IPS-15b (cell line): Measurements from ENCODE around the gene PHF20.
"Not testable (repeated sequence)": the region's sequence is repeated elsewhere in the genome, so short reads cannot be mapped to it uniquely, and the experiment has no call there.

Source experiments
- H3K27me3 ChIP-seq: one replicate; pipeline ENCODE4 v1.6.1; 2013; ENCODE audit warnings: low read length; ENCODE audit not compliant: control insufficient read depth, insufficient read depth
- H3K36me3 ChIP-seq: one replicate; pipeline ENCODE4 v1.6.1; 2013; ENCODE audit warnings: low read length; ENCODE audit not compliant: control insufficient read depth, insufficient read depth
- H3K4me1 ChIP-seq: one replicate; pipeline ENCODE4 v1.6.1; 2013; ENCODE audit warnings: mild to moderate bottlenecking, low read length; ENCODE audit not compliant: control insufficient read depth, insufficient read depth
- H3K4me3 ChIP-seq: one replicate; pipeline ENCODE4 v1.5.1; 2013; ENCODE audit warnings: low read depth, low read length
- H3K9ac ChIP-seq: one replicate; pipeline ENCODE4 v1.6.1; 2013; ENCODE audit warnings: low read depth, mild to moderate bottlenecking, low read length
- H3K9me3 ChIP-seq: one replicate; pipeline ENCODE4 v1.6.1; 2013; ENCODE audit warnings: mild to moderate bottlenecking, low read length; ENCODE audit not compliant: control insufficient read depth, insufficient read depth

Gene PHF20

GRCh38 chr20:35917077-35917476 is 145.3 kb downstream of the PHF20 start:
- Histone ChIP-seq H3K27me3 (no peaks in the 10 kb centered on the region), H3K4me3 (no peak overlapping the region), H3K36me3 (peaks cover 24% of the 10 kb centered on the region), H3K9ac (no peak overlapping the region), H3K9me3 (no peaks in the 10 kb centered on the region), H3K4me1 (no peaks in the 10 kb centered on the region)

- no peak overlapping the region for H3K9ac ChIP-seq
- H3K27me3 ChIP-seq, result no peaks in the 10 kb centered on the region
- H3K9me3 ChIP-seq, result no peaks in the 10 kb centered on the region
- H3K4me1 ChIP-seq, result no peaks in the 10 kb centered on the region
- H3K4me3 ChIP-seq, result no peak overlapping the region
- peaks cover 24% of the 10 kb centered on the region for H3K36me3 ChIP-seq
Measured at GRCh38 chr20:35918021-35918420, 146.2 kb downstream of the PHF20 start.

DNA sequence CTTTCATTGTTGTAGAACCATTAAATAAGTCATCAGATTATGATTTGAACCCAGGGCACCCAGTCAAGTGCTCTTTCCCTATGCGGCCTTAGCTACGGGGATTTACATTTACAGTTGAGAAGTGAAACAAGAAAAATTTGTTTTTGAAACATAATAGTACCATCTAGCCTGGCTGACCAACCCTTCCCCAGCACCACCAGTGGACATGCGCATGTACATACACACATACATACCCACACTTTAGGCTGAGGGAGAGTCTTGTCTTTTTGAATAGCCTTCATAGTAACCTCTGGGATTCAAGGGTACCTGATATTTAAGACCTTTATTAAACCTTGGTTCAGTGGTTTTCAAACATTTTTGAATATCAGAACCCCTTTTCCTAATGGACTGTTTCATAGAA is 148.7 kb downstream of the PHF20 start:
- Histone ChIP-seq H3K9me3 (no peaks in the 10 kb centered on the region), H3K4me1 (no peaks in the 10 kb centered on the region), H3K4me3 (no peak overlapping the region), H3K36me3 (peaks cover 14% of the 10 kb centered on the region), H3K9ac (no peak overlapping the region), H3K27me3 (no peaks in the 10 kb centered on the region)

- Histone ChIP-seq H3K9ac (no peak overlapping the region), H3K4me3 (no peak overlapping the region), H3K4me1 (peaks cover 6% of the 10 kb centered on the region), H3K9me3 (no peaks in the 10 kb centered on the region), H3K36me3 (peaks cover 9% of the 10 kb centered on the region), H3K27me3 (no peaks in the 10 kb centered on the region)
Measured at GRCh38 chr20:35929301-35929700, 157.5 kb downstream of the PHF20 start.

GRCh38 chr20:35934050-35934449 is 162.2 kb downstream of the PHF20 start:
- Histone ChIP-seq H3K9me3 (no peaks in the 10 kb centered on the region), H3K9ac (no peak overlapping the region), H3K4me1 (peaks cover 10% of the 10 kb centered on the region), H3K4me3 (no peak overlapping the region), H3K27me3 (no peaks in the 10 kb centered on the region), H3K36me3 (peaks cover 11% of the 10 kb centered on the region)

GRCh38 chr20:35939264-35939663 is 167.4 kb downstream of the PHF20 start:
- Histone ChIP-seq H3K4me1 (peaks cover 5% of the 10 kb centered on the region), H3K27me3 (no peaks in the 10 kb centered on the region), H3K9ac (no peak overlapping the region), H3K9me3 (no peaks in the 10 kb centered on the region), H3K36me3 (peaks cover 17% of the 10 kb centered on the region), H3K4me3 (no peak overlapping the region)

DNA sequence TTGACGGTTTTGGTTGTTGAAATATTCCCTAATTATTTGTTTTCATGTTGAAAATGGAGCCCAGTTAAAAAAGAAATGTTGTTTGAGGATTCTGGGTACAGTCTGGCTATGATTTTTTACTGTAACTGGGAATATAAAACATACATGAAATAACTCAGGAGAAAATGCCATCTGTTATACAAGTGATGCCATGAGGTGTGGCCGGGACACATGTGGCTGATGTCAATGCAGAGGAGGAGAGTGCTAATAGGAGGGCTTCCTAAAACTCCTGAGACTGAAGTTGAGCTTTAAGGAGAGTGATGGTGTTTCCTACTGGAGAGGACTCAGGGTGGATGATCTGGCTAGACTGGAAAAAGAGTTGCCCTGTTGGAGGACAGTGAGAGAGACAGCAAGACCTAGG is 169.8 kb downstream of the PHF20 start:
- no peaks in the 10 kb centered on the region for H3K4me1 ChIP-seq
- H3K27me3 ChIP-seq, result no peaks in the 10 kb centered on the region
- H3K9ac ChIP-seq, result no peak overlapping the region
- no peaks in the 10 kb centered on the region for H3K9me3 ChIP-seq
- no peak overlapping the region for H3K4me3 ChIP-seq
- peaks cover 22% of the 10 kb centered on the region for H3K36me3 ChIP-seq

DNA sequence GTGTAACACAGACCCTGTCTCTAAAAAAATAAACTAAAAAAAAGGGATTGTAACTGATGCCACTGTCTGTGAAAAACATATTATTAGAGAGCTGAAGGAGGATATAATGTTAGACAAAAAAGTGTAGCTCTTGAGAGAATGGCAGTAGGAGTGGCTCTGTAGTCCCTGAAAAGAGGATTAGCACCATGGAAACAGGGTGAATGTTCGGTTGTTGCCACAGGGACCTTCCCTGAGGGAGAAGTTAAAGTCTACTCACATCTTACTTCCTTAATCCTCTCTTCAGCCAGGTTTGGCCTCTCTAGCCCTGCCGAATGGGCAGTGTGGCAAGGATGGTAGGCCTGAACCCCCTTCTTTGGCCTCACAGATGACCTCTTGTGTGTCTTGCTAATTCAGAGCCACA is 170.4 kb downstream of the PHF20 start:
- Histone ChIP-seq H3K4me1 (peaks cover 2% of the 10 kb centered on the region), H3K4me3 (no peak overlapping the region), H3K9me3 (no peaks in the 10 kb centered on the region), H3K27me3 (no peaks in the 10 kb centered on the region), H3K36me3 (peaks cover 22% of the 10 kb centered on the region), H3K9ac (no peak overlapping the region)

DNA sequence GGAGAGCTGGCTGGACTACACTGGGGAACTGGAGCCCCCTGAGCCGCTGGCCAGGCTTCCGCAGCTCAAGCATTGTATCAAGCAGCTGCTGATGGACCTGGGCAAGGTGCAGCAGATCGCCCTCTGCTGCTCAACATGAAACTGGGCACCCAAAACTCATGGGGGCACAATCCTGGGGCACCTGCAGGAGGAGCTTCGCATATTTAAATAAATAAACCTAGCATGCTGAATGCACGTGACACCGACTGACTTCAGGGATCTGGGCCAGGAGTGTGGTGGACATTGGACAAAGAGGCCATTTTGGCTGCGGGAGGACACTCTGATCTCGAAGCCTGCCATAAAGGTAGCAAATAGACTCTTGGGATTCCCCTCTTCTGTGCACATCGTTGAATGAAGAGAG is 175.7 kb downstream of the PHF20 start:
- H3K27me3 ChIP-seq, result no peaks in the 10 kb centered on the region
- H3K4me3 ChIP-seq, result no peak overlapping the region
- H3K9me3 ChIP-seq, result no peaks in the 10 kb centered on the region
- peaks cover 3% of the 10 kb centered on the region for H3K4me1 ChIP-seq
- no peak overlapping the region for H3K9ac ChIP-seq
- peaks cover 9% of the 10 kb centered on the region for H3K36me3 ChIP-seq

- Histone ChIP-seq H3K36me3 (peaks cover 9% of the 10 kb centered on the region), H3K4me3 (no peak overlapping the region), H3K9ac (no peak overlapping the region), H3K4me1 (peaks cover 8% of the 10 kb centered on the region), H3K27me3 (no peaks in the 10 kb centered on the region), H3K9me3 (no peaks in the 10 kb centered on the region)
Measured at GRCh38 chr20:35947907-35948306, 176.1 kb downstream of the PHF20 start.

GRCh38 chr20:35950093-35950492 is 178.3 kb downstream of the PHF20 start:
- Histone ChIP-seq H3K27me3 (no peaks in the 10 kb centered on the region), H3K36me3 (peaks cover 5% of the 10 kb centered on the region), H3K9ac (no peak overlapping the region), H3K4me3 (no peak overlapping the region), H3K9me3 (no peaks in the 10 kb centered on the region), H3K4me1 (peaks cover 10% of the 10 kb centered on the region)

DNA sequence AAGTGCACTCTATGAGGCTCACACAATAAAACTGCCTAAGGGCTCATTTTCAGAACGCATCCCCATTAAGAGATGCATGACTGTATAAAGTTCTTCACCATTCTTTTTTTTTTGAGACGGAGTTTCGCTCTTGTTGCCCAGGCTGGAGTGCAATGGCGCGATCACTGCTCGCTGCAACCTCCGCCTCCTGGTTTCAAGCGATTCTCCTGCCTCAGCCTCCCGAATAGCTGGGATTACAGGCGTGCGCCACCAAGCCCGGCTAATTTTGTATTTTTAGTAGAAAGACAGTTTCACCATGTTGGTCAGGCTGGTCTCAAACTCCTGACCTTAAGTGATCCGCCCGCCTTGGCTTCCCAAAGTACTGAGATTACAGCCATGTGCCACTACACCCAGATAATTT is 180.3 kb downstream of the PHF20 start:
- not testable (repeated sequence) for H3K27me3 ChIP-seq, H3K36me3 ChIP-seq, H3K9ac ChIP-seq, H3K4me3 ChIP-seq, H3K9me3 ChIP-seq, H3K4me1 ChIP-seq
